ENCODE data around the gene ALOXE3. TPM values are rescaled to one million over a fixed set of nuclear protein-coding genes. Genes with fewer than 3 reads are reported as not detected.

Gene ALOXE3
- total RNA-seq = not detected
- long read RNA-seq, donor 1 = 0 reads
- long read RNA-seq, donor 2 = 0 reads

DNA sequence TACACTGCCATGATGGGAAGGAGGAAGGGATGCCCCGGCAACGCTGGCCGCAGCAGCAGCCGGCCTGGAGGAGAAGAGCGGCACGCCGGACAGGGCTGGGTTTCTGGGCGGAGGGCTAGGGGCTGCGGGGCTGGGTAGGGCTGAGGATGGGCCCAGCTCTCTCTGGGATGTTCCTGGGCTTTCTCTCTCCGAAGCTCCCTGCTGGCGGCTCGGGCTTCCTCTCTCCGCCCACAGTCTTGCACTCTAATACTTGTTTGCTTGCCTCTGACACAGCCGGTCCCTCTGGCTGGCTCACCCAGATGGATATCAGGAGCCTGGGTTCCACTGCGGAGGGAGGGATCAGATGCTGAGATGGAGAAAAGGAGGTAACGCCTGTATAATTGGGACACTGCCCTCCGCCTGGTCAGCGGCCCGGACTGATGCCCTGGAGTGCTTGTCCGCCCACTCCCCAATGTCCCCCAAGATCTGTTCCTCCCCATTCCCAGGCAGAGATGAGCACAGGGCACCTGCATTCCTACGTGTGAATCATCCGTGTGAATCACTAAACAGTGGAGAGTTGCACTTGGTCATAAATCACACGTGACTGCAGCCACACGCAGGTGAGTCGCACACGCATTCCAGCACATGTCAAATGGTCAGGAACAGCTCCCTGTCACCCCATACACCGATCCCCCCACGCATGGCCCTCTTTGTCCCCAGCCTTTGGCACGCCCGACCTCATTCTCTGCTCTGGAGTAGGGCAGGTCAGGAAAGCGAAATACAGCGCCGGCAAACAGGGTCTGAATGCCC lies at the start of gene ALOXE3:
Gene ALOXE3, minus strand, starts transcription at position 535 of the 789 bp plus-strand sequence. Its CDS starts 524 bp downstream, at position 11.
- peak; percentile 84 for DNase-seq (ENCODE audit: low spot score)
- intact Hi-C loops (cut with DNase I) = loop anchor here (1.0 to 5.0 kb wide), 3 partner anchors 49 to 846 kb away; no protein-coding TSS in a partner anchor

DNA sequence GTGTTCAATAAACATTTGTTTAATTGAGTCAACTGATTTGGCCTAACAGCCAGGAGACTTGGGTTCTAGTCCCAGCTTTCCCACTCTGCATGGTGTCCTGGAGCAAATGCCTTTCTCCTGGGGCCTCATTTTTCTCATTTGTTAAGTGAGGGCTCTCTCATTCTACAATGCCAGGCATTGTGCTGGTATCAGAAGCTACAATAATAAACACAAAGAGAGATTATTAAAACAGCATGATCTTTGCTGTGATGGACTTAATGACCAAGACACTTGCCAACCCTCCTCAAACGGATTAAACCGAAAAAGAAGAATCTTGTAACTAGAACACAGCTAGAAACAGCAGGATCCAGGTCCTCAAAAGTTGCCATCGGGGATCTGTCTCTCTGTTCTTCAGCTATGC lies 49.2 kb upstream of the ALOXE3 start:
- intact Hi-C loops (cut with DNase I) = no loop called here
- DNase-seq (ENCODE audit: low spot score) = no peak

DNA sequence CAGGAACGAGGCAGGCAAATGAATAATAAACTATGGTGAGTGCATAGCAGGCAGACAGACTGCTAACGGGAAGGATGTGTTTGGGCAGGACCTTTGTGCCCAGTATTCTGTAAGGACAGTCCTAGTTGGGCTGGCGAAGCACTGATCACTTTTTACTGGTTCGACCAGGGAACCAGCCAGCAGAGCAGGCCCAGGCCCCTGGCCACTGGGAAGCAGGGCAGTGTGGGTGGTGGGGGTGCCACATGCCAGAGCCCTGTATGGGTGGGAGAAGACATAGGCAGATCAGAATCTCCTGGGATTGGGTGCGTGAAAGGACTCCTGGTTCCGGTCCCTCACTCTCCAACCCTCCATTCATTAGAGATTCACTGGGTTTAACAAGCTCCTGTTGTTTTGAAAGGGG lies 48.4 kb upstream of the ALOXE3 start:
- no peak for DNase-seq (ENCODE audit: low spot score)
- intact Hi-C loops (cut with DNase I) = no loop called here

DNA sequence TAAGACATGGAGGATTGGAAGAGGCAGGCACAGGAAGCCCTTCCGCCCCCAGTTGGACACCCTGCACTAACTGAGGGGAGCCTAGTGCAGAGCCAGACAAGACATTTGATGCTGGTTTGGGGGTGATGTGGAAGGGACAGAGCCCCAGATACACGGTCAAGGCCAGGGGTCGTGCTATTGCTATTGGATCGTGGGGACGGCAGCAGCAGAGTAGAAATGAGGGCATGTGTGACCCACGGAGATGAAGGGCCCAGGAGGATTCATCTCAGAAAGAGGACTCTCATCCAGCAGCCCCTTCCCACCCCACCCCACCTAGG lies 46.5 kb upstream of the ALOXE3 start:
- intact Hi-C loops (cut with DNase I) = no loop called here
- DNase-seq (ENCODE audit: low spot score) = no peak

DNA sequence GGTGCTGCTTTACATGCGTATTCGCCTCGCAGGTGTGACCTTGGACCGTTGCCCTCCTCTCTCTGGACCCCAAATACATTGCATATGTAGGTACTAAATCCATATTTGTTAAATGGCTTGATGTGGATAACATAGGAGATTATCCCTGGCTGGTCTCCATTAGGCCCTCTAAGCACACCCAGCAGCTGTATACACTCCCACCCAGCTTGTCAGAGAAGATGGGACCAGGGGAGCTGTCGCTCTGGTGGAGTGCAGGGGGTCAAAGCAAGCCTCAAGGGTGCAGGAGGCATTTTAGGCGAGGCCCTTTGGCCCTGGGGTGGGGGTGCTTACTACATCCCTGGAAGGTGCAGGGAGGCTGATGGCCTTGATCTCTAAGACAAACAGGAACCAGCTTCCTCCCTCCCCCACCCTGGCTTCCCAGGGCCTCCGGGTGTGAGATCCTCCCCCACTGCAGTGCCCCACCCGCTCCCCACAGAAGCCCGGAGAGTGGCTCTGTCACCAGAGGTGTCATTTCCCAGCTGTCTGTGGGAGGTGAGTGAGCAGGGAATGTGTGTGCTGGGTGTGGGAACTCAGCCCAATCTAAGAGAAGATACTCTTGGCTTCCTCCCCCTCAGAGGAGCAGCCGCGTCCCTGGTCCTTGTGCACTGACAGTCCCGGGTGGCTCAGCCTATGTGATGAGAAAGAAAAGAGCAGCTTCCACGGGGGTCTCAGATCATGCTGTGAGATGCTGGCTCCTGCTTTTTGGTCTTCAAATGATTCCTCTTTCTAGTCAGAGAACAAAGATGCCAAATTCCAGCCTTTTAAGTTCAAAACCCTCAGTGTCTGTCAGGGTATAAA lies 45.9 kb upstream of the ALOXE3 start:
- intact Hi-C loops (cut with DNase I) = no loop called here
- no peak for DNase-seq (ENCODE audit: low spot score)

DNA sequence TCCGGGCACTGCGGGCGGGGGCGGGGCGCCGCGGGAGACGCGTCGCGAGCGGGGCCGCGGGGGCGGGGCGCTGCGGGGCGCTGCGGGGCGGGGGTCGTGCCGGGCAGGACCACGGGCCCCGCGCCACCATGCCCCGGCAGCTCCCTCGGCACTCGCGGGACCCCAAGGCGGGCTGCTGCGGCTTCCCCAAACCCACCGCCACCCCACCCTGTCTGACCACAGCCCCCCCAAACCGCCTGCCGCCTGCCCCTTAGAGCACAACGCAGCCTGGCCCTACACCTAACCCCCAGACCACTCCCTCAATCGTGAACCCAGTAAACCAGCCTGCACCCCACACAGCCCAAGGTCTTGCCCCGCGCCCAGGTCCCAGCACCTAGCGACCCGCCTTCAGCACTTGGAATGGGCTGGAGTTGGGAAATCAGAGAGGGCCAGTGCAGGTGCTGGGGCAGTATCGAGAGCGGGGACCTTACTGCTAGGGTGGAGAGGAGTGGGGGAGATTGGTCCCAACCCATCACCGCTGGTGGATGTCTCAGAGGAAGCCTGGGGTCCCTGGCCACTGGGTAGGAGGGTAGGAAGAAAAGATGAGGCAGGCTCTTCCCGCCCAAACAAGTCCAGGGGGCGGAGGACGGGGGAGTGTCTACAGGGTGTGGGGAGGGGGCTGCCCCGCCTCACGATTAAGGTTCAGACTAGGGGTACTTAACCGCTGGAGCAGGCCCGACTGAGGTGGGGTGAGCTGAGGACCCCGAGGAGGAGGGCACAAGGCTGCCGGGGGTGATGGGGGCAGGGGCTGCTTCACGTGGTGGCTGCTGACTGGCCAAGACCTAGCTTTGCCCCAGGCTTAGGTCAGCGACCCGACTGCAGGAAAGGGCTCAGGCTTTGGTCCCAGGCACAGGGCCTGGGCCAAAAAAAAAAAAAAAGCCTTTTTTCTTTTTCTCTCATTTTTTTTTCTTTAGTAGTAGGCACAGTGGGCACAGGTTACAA lies 45.0 kb upstream of the ALOXE3 start:
- DNase-seq (ENCODE audit: low spot score) = no peak
- intact Hi-C loops (cut with DNase I) = no loop called here

DNA sequence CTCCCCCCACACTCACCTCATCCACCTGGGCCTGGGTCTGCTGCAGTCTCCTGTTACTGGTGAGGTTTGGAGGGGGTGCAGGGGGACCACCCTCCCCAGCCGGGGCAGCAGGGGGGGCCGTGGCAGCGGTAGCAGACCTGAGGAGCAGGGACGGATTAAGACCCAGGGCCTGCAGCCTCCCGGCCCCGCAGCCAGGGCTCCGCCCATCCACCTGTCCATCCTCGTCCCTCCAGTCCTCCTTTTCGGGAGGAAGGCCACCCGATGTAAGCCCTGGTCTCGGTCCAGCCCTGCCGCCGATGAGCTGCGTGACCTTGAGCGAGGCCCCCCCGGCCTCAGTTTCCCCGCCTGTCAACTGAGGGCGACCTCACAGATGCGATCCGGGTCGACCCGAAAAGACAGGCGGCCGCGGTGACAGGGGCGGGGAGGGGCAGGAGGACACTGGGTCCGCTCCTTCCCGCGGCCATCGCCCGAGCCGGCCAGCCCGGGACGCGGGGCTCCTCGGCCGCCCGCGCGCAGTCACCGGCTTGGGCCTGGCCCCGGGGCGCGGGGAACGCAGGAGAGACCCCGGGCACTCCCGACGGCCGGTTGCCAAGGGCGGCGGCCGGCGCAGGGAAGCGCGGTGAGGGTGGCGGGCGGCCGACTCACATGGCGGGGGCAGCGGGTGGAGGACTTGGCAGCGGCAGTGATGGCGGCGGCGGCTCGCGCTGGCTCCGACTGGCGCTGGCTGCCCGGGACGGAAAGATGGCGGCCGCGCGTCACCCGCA lies 44.1 kb upstream of the ALOXE3 start, which contains the start of gene VAMP2:
Gene VAMP2, minus strand, starts transcription at position 716 of the 764 bp plus-strand sequence. Its CDS starts 69 bp downstream, at position 647.
- intact Hi-C loops (cut with DNase I) = no loop called here

DNA sequence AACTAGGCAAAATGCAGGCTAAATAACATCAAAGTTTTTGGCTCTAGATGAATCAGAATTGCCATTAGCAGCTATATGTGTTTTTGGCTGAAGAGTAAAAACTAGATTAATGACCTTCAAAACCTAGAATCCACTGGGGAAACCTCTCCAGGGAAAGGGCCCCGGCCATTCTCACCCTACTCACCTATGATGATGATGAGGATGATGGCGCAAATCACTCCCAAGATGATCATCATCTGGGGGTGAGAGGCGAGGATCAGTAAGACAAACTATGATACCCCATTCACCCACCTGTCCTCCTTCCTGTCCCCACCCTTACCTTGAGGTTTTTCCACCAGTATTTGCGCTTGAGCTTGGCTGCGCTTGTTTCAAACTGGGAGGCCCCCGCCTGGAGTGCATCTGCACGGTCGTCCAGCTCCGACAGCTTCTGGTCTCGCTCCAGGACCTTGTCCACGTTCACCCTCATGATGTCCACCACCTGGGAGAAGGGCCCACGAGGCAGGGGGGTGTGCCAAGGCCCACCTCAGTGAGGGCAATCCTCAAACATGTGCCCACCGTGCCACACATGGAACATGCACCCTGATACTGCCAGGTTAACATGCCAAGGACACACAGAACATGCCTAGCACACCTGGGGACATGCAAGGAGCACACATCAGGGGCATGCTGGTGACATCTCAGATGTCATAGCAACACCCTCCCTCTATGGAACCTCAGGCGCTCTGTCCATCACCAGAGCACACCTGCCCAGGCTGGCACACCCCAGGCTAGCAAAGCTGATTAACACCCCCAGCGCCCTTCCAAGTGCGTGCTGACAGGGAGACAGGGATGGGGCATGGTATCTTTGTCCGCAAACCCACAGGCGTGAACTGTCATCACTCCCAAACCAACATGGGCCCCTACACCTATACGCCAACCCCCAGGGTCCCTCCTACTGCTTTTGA lies 43.2 kb upstream of the ALOXE3 start:
- DNase-seq (ENCODE audit: low spot score) = no peak
- intact Hi-C loops (cut with DNase I) = no loop called here

More for the DNA sequence above, 44.1 kb upstream of the ALOXE3 start, which contains the start of gene VAMP2:
- DNase-seq (ENCODE audit: low spot score) = peak; percentile 96

DNA sequence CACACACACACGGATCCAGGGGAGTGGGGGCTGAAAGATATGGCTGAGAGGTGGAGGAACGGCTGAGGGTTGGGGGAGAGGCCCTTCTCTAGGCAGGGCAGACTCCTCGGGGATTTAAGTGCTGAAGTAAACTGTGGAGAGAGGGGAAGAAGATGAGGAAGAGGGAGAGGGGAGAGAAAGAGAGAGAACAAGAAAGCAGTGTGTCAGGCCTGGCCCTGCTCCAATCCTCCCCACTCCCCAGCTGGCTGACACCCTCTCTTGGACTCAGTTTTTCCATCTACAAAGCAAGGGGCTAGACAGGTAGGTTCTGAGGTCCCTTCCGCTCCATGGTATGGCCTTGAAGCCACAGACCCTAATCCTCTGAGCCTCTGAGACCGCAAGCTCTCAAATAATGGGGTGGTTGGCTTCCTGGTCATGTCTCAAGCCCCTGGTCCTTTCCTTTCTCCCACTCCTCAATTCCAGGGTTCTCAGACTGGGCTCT lies 42.5 kb upstream of the ALOXE3 start:
- no peak for DNase-seq (ENCODE audit: low spot score)

DNA sequence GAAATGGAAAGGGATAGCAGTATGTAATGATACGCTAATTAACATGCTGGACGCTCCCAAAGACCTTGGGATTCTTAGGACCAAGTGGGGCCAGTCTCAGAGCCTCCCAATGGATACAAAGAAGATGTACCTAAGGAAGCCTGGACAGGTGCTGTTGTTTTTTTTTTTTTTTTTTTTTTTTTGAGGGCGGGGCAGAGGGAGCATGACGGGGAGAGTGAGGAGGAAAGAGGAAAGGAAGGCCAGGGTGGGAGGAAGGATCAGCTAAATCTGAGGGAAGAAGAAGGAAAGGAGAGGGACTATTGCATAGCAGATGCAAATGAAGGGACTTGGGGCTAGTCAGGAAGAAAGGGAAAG lies 41.9 kb upstream of the ALOXE3 start:
- intact Hi-C loops (cut with DNase I) = no loop called here
- DNase-seq (ENCODE audit: low spot score) = no peak

More for the DNA sequence above, 42.5 kb upstream of the ALOXE3 start:
- intact Hi-C loops (cut with DNase I) = no loop called here

DNA sequence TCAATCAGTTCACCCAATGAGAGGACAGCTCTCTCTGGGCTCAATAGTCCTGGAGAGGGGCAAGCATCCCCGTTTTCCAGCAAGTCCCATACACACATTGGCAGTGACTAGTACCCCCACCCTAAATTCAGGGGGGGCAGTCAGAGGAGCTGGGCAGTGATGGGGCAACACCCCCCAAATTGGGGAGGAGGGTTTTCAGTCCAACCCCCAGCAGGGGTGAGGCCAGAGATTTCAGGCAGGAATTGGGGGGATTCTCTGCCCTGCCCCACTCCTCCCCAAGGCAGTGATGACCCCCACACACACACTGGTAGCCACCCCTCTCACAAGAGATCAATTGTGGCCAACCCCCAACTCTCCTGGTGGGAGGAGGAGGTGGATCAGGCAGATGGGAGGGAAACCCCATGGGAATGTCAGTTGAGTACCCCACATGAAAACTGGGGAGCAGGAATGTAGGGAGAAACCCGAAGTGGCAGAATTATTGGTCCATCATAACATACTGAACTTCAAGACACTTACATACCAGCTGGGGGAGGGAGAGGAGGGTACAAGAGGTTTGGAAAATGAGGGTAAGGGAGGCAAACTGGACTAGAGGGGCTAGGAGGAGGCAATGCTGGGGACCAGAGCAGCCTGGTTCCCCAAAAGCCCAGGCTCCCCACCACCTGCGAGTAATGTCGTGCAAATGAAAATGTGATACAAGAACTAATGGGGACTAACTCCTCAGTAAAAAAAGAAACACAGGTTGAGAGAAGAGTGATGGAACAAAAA lies 41.3 kb upstream of the ALOXE3 start:
- intact Hi-C loops (cut with DNase I) = no loop called here
- DNase-seq (ENCODE audit: low spot score) = no peak

DNA sequence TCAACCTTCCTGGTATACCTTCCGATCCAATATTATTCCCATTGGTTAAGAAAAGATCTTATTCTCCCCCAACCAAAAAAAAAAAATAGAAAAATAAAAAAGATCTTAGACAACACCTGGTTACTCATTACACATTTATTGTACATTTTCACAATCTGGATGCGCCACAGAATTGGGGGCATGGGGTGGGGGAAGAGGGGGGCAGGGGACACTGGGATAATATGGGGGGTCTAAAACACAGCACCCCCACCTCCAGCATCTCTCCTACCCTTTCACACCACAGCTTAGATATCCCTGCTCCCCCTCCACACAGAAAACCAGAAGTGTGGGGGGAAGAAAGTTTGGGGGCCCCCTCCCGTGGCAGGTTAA lies 40.7 kb upstream of the ALOXE3 start:
- DNase-seq (ENCODE audit: low spot score) = no peak
- intact Hi-C loops (cut with DNase I) = no loop called here

DNA sequence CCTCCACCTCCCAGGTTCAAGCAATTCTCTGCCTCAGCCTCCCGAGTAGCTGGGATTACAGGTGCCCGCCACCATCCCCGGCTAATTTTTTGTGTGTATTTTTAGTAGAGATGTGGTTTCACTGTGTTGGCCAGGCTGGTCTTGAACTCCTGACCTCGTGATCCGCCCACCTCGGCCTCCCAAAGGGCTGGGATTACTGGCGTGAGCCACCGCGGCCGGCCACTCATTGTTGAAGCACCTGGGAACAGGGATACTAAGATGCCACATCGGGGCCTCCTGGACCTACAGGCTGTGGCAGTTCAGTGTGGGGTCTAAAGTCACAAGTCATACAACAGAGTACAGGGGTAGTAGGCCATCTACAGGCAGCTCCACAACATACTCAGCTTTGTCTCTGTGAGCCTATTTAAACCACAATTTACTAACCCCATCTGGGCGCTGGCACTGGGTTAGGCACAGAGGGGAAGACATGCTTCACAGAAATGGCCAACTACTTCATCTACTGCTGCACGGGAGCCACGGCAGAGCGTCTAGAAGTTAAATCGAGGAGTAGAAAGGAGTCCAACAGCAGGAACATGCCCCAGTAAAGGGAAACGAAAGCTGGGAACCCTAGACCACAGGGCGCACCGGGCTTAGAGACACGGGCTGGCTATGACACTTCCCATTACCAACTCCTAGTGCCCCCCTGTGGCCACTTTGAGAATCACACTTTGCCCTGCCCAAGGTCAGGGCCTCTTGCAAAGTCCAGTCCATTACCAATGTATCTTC lies 40.1 kb upstream of the ALOXE3 start:
- peak; percentile 97 for DNase-seq (ENCODE audit: low spot score)
- intact Hi-C loops (cut with DNase I) = no loop called here

DNA sequence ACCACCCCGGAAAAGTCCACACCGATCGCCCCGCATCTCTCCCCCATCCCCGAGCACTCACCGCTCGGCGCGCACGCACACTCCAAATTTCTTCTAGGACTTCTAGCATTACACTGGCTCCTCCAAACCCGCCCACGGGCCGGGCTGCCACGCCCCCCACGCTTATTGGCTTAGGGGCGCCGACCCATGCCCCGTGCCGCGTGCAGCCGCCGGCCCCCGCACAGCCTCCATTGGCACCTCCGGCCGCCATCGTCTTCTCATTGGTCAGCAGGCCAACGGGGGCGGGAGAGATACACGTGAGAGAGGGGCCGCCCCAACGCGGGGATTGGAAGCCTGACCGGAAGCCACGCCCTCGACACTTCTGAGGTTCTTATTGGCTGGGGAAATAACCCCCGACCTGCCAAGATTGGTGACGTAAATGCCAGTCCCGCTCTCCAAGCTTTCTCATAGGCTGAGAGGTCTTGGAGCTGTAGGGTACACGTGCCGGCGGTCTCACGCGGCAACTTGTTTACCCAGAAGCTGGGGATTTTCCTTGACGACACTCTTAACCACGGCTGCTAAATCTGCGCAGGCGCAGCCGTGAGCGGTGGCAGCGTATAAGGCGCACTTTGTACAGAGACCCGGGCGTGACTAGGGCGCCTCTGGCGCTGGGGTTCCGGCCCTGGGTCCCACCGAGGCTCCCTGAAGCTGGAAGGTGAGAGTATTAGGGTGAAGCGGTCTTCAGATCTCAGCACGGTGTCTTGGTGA lies 38.1 kb upstream of the ALOXE3 start:
- peak; percentile 100 for DNase-seq (ENCODE audit: low spot score)
- intact Hi-C loops (cut with DNase I) = no loop called here

DNA sequence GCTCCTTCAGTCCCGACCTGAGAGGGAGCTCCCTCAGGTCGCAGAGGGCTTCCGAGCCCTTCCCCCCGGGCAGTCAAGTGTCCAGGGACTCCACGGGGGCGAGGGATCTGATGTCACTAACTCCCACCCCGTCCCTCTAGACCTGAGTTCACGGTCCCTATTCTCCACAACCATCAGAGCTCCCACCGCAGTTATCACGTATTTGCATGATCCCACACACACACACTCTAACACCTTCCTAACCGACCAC lies 37.6 kb upstream of the ALOXE3 start:
- intact Hi-C loops (cut with DNase I) = no loop called here
- DNase-seq (ENCODE audit: low spot score) = no peak
